IMR-90 (cell line): Measurements from ENCODE around the gene RNF213. TPM values are rescaled to one million over a fixed set of nuclear protein-coding genes. Genes with fewer than 3 reads are reported as not detected.

Source experiments
- ATAC-seq: fragments of 200-7000 bp; cut with Tn5 transposase; 2 replicates; pipeline ENCODE4 v1.9.1; 2020; ENCODE audit warnings: low read depth, mild to moderate bottlenecking, moderate library complexity
- BruUV-seq: library from RNA; stranded (reverse); fragments of 400-500 nt; replicated peaks from 2 replicates; lab custom pipeline; 2021; lab: Mats Ljungman, UMichigan
- CTCF ChIA-PET: fragments of 300-600 bp; formaldehyde crosslinking; extraction: SDS; loops from one replicate; lab custom pipeline; 2021; ENCODE audit warnings: antibody characterized with exemption; lab: Yijun Ruan, JAX
- POLR2A ChIA-PET: fragments of 300-600 bp; sonication (Branson Sonifier 250); formaldehyde crosslinking; loops from one replicate; lab custom pipeline; 2022; ENCODE audit warnings: antibody characterized with exemption; ENCODE audit not compliant: unreplicated experiment; lab: Charles Lee
- DNase-seq: peaks from one replicate; pipeline ENCODE4 v3.0.0; 2013
- H2AFZ ChIP-seq: replicated peaks from 2 replicates; pipeline ENCODE3; 2013; ENCODE audit warnings: low read length, mild to moderate bottlenecking; ENCODE audit not compliant: poor library complexity
- H2AK5ac ChIP-seq: 2 replicates; pipeline ENCODE4 v1.6.1; 2013; ENCODE audit warnings: low read depth, low read length, inconsistent platforms
- H2AK9ac ChIP-seq: replicated peaks from 2 replicates; pipeline ENCODE3; 2013; ENCODE audit warnings: mild to moderate bottlenecking, low read depth, low read length, moderate library complexity; ENCODE audit not compliant: poor library complexity
- H2BK120ac ChIP-seq: 2 replicates; pipeline ENCODE4 v1.6.1; 2013; ENCODE audit warnings: low read depth, low read length, inconsistent platforms
- H2BK15ac ChIP-seq: 3 replicates; pipeline ENCODE4 v1.6.1; 2013; ENCODE audit warnings: low read depth, low read length, inconsistent platforms
- H2BK20ac ChIP-seq: 2 replicates; pipeline ENCODE4 v1.6.1; 2013; ENCODE audit warnings: low read depth, mild to moderate bottlenecking, inconsistent platforms, low read length, moderate library complexity
- H2BK5ac ChIP-seq: 2 replicates; pipeline ENCODE4 v1.6.1; 2013; ENCODE audit warnings: mild to moderate bottlenecking, low read depth, low read length, inconsistent platforms; ENCODE audit not compliant: poor library complexity, severe bottlenecking
- H3K14ac ChIP-seq: replicated peaks from 2 replicates; pipeline ENCODE4 v1.6.1; 2013; ENCODE audit warnings: low read depth, low read length, inconsistent platforms
- H3K18ac ChIP-seq: 2 replicates; pipeline ENCODE4 v1.6.1; 2013; ENCODE audit warnings: low read depth, low read length, control low read depth
- H3K23ac ChIP-seq: 2 replicates; pipeline ENCODE4 v1.6.1; 2013; ENCODE audit warnings: low read depth, low read length, inconsistent platforms
- H3K27ac ChIP-seq: 2 replicates; pipeline ENCODE4 v1.5.1; 2013; ENCODE audit warnings: mild to moderate bottlenecking, control low read depth, low read length; ENCODE audit not compliant: insufficient read depth
- H3K27me3 ChIP-seq: 2 replicates; pipeline ENCODE4 v1.6.1; 2013; ENCODE audit warnings: low read length; ENCODE audit not compliant: control insufficient read depth, insufficient read depth
- H3K36me3 ChIP-seq: 2 replicates; pipeline ENCODE4 v1.6.1; 2013; ENCODE audit warnings: low read length, mixed read lengths; ENCODE audit not compliant: control insufficient read depth, insufficient read depth
- H3K4ac ChIP-seq: 2 replicates; pipeline ENCODE4 v1.6.1; 2013; ENCODE audit warnings: low read depth, low read length, inconsistent platforms
- H3K4me1 ChIP-seq: 2 replicates; pipeline ENCODE4 v1.6.1; 2013; ENCODE audit warnings: low read length, mixed read lengths; ENCODE audit not compliant: control insufficient read depth, insufficient read depth
- H3K4me2 ChIP-seq: 2 replicates; pipeline ENCODE4 v1.6.1; 2013; ENCODE audit warnings: low read depth, mild to moderate bottlenecking, control low read depth, low read length, moderate library complexity
- H3K4me3 ChIP-seq: 2 replicates; pipeline ENCODE4 v1.5.1; 2013; ENCODE audit warnings: low read depth, mild to moderate bottlenecking, control low read depth, low read length, moderate library complexity; ENCODE audit not compliant: insufficient read depth
- H3K56ac ChIP-seq: 2 replicates; pipeline ENCODE4 v1.6.1; 2013; ENCODE audit warnings: low read length, inconsistent platforms; ENCODE audit not compliant: insufficient read depth; ENCODE audit errors: extremely low read depth
- H3K79me1 ChIP-seq, 2 experiments: 2 replicates each; pipeline ENCODE4 v1.6.1; 2013; ENCODE audit warnings: low read length in 2 of 2, inconsistent platforms in 1 of 2, low read depth in 1 of 2
- H3K9ac ChIP-seq: 2 replicates; pipeline ENCODE4 v1.6.1; 2013; ENCODE audit warnings: low read depth, low read length, control low read depth
- H3K9me1 ChIP-seq: 2 replicates; pipeline ENCODE4 v1.6.1; 2013; ENCODE audit warnings: low read length, inconsistent platforms; ENCODE audit not compliant: insufficient read depth
- H3K9me3 ChIP-seq: 2 replicates; pipeline ENCODE4 v1.6.1; 2013; ENCODE audit warnings: low read length; ENCODE audit not compliant: control insufficient read depth, insufficient read depth
- H4K20me1 ChIP-seq: 2 replicates; pipeline ENCODE4 v1.6.1; 2013; ENCODE audit warnings: low read length, inconsistent platforms; ENCODE audit not compliant: insufficient read depth
- H4K5ac ChIP-seq: 2 replicates; pipeline ENCODE4 v1.6.1; 2013; ENCODE audit warnings: mild to moderate bottlenecking, low read depth, low read length, control low read depth
- H4K8ac ChIP-seq, 2 experiments: 2 replicates each; pipeline ENCODE4 v1.6.1; 2013; ENCODE audit warnings: low read depth in 2 of 2, low read length in 2 of 2, control low read depth in 1 of 2, inconsistent platforms in 1 of 2
- H4K91ac ChIP-seq: 2 replicates; pipeline ENCODE4 v1.6.1; 2013; ENCODE audit warnings: low read depth, low read length, inconsistent platforms; ENCODE audit not compliant: insufficient read depth
- MAZ ChIP-seq: IDR thresholded peaks from 2 replicates; pipeline ENCODE4 v1.6.1; 2012; ENCODE audit warnings: low read depth, mild to moderate bottlenecking, low read length, improper control_type of control experiment, moderate library complexity, borderline replicate concordance
- MXI1 ChIP-seq: IDR thresholded peaks from 2 replicates; pipeline ENCODE4 v1.6.1; 2012; ENCODE audit warnings: low read depth, mild to moderate bottlenecking, low read length, moderate library complexity, borderline replicate concordance
- NFE2L2 ChIP-seq: fragments of 150-350 bp; IDR thresholded peaks from 2 replicates; pipeline ENCODE4 v1.6.1; 2016; ENCODE audit warnings: low read depth, mild to moderate bottlenecking, low read length
- RAD21 ChIP-seq: IDR thresholded peaks from 2 replicates; pipeline ENCODE4 v1.6.1; 2012; ENCODE audit warnings: low read length, improper control_type of control experiment
- RCOR1 ChIP-seq: IDR thresholded peaks from 2 replicates; pipeline ENCODE4 v1.6.1; 2012; ENCODE audit warnings: mild to moderate bottlenecking, low read length, improper control_type of control experiment; ENCODE audit not compliant: insufficient replicate concordance
- RFX5 ChIP-seq: IDR thresholded peaks from 2 replicates; pipeline ENCODE4 v1.8.0; 2012; ENCODE audit warnings: low read depth, mild to moderate bottlenecking, low read length, moderate library complexity
- WGBS, 2 experiments: methylation state at CpG; one replicate each; pipeline versions ENCODE4 v1.1.5 to v1.1.7; 2013; ENCODE audit warnings: missing lambda C conversion rate in 2 of 2; ENCODE audit not compliant: insufficient read length in 1 of 2; ENCODE audit errors: extremely low coverage in 2 of 2; 5-methylcytosine and 5-hydroxymethylcytosine counted together
- dilution Hi-C: fragments of 300-500 bp; cut with HindIII; formaldehyde crosslinking; loops from one replicate; pipeline ENCODE4 v1.14.3; 2018; ENCODE audit warnings: low sequenced_read_pairs; ENCODE audit not compliant: unreplicated experiment
- in situ Hi-C: fragments of 300-500 bp; cut with MboI; formaldehyde crosslinking; loops from 3 replicates; pipeline ENCODE4 v1.14.3; 2019; ENCODE audit warnings: low sequenced_read_pairs, inconsistent platforms, mixed read lengths
- intact Hi-C: fragments of 100-400 bp; cut with micrococcal nuclease; formaldehyde crosslinking; loops from 2 replicates; pipeline ENCODE4 v1.10.0; 2022
- polyA plus RNA-seq, 3 experiments: library from polyadenylated mRNA; depleted of rRNA; stranded (reverse); fragments of >200 nt; gene quantifications; 2 replicates each; pipeline ENCODE4 v1.2.3, GENCODE V29; 2012; ENCODE audit warnings: low replicate concordance in 1 of 3
- total RNA-seq: library from RNA; depleted of rRNA; stranded (reverse); fragments of >200 nt; gene quantifications from 2 replicates; pipeline ENCODE4 v1.2.3, GENCODE V29; 2012
- TF ChIP-seq, protein P1 (sequence below): conservative IDR thresholded peaks from 2 replicates; pipeline ENCODE4 v1.5.1; 2012; ENCODE audit warnings: mild to moderate bottlenecking, low read depth, low read length, improper control_type of control experiment

The RNF213 gene
- total and polyA plus RNA-seq, 2 of the 4 experiments (the other 2 are of a cell fraction) = 23.4 to 36.0 TPM

DNA sequence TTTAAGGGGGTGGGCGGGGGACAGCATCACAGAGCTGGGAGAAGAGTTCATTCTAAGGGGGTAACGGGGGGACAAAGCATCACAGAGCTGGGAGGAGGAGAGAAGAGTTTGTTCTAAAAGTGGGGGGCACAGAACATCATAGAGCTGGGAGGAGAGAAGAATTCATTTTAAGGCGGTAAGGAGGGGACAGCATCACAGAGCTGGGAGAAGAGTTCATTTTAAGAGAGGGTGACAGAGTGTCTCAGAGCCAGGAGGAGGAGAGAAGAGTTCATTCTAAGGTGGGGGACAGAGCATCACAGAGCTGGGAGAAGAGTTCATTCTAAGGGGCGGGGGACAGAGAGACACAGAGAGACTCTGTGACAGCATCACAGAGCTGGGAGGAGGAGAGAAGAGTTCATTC lies 182.1 kb downstream of the RNF213 start:
- no peak overlapping the region for H2BK15ac ChIP-seq
- no peaks in the 10 kb centered on the region for H3K36me3 ChIP-seq
- peaks cover 5% of the 10 kb centered on the region for H3K4me1 ChIP-seq
- no peak overlapping the region for H2AK5ac ChIP-seq
- H2AK9ac ChIP-seq = no peak overlapping the region
- H4K8ac ChIP-seq = no peak overlapping the region
- ChIA-PET POLR2A (no interaction called here), CTCF (no interaction called here)
- H3K4ac ChIP-seq = no peak overlapping the region
- H2BK5ac ChIP-seq = no peak overlapping the region
- H3K56ac ChIP-seq = no peak overlapping the region
- intact Hi-C loops (no loop called here), in situ Hi-C loops (no loop called here), dilution Hi-C loops (no loop called here)
- WGBS, 2 experiments = 89% methylated on average over 2 of the region's 4 CpGs; no CpG with 5 or more reads in 1 of the 2 experiments
- ATAC-seq (no peak), DNase-seq (no peak)
- H3K4me3 ChIP-seq = no peak overlapping the region
- no TSS peak for BruUV-seq
- no peaks in the 10 kb centered on the region for H3K9me3 ChIP-seq
- no peak overlapping the region for H2AFZ ChIP-seq
- H4K91ac ChIP-seq = no peak overlapping the region
- no peak overlapping the region for H3K4me2 ChIP-seq
- no peaks in the 10 kb centered on the region for H3K9me1 ChIP-seq
- H3K27me3 ChIP-seq = peaks cover 11% of the 10 kb centered on the region; the same call in 1 of the 2 replicates
- no peak overlapping the region for H3K27ac ChIP-seq
- no peak overlapping the region for H3K9ac ChIP-seq
- no peaks in the 10 kb centered on the region; the same call in none of the 2 replicates for H4K20me1 ChIP-seq
- no peak overlapping the region for H2BK120ac ChIP-seq
- no peak overlapping the region for H4K5ac ChIP-seq
- H3K23ac ChIP-seq = no peak overlapping the region
- no peak overlapping the region for H3K18ac ChIP-seq
- H3K14ac ChIP-seq = no peak overlapping the region
- H2BK20ac ChIP-seq = no peak overlapping the region
- H3K79me1 ChIP-seq = no peaks in the 10 kb centered on the region
- TF ChIP-seq NFE2L2 = no peak
- TF ChIP-seq, protein P1, sequence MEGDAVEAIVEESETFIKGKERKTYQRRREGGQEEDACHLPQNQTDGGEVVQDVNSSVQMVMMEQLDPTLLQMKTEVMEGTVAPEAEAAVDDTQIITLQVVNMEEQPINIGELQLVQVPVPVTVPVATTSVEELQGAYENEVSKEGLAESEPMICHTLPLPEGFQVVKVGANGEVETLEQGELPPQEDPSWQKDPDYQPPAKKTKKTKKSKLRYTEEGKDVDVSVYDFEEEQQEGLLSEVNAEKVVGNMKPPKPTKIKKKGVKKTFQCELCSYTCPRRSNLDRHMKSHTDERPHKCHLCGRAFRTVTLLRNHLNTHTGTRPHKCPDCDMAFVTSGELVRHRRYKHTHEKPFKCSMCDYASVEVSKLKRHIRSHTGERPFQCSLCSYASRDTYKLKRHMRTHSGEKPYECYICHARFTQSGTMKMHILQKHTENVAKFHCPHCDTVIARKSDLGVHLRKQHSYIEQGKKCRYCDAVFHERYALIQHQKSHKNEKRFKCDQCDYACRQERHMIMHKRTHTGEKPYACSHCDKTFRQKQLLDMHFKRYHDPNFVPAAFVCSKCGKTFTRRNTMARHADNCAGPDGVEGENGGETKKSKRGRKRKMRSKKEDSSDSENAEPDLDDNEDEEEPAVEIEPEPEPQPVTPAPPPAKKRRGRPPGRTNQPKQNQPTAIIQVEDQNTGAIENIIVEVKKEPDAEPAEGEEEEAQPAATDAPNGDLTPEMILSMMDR = no peak
- no peak for TF ChIP-seq RFX5
- no peak for TF ChIP-seq RCOR1
- no peak for TF ChIP-seq MAZ
- TF ChIP-seq MXI1 = no peak
- no peak for TF ChIP-seq RAD21
